GM21576 (cell line): ENCODE measurements around the gene LTBP1.

Experiments used
- ATAC-seq: cut with Tn5 transposase; IDR thresholded peaks from one replicate; pipeline ENCODE4 v1.9.1; 2021; ENCODE audit warnings: mild to moderate bottlenecking, moderate library complexity; ENCODE audit not compliant: unreplicated experiment

Gene LTBP1

GRCh38 chr2:33072614-33073013, 125.9 kb downstream of the LTBP1 start:
- no peak for ATAC-seq

- ATAC-seq = no peak
Observed at GRCh38 chr2:33073018-33073417, 126.3 kb downstream of the LTBP1 start.

GRCh38 chr2:33074197-33074596, 127.4 kb downstream of the LTBP1 start:
- ATAC-seq = no peak

GRCh38 chr2:33077311-33077710, 130.6 kb downstream of the LTBP1 start:
- ATAC-seq = no peak

- no peak for ATAC-seq
Observed at GRCh38 chr2:33077844-33078243, 131.1 kb downstream of the LTBP1 start.

DNA sequence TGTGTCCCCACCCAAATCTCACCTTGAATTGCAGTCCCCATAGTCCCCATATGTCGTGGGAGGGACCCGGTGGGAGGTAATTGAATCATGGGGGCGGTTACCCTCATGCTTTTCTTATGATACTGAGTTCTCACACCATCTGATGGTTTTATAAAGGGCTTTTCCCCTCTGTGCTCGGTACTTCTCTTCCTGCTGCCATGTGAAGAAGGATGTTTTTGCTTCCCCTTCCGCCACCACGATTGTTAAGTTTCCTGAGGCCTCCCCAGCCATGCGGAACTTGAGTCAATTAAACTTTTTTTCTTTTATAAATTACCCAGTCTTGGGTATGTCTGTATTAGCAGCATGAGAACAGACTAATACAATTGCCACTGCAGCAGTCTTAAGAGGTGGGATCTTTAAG, 134.9 kb downstream of the LTBP1 start:
- no peak for ATAC-seq

- ATAC-seq = no peak
Observed at GRCh38 chr2:33083699-33084387, 137.1 kb downstream of the LTBP1 start.

GRCh38 chr2:33084433-33084832, 137.7 kb downstream of the LTBP1 start:
- no peak for ATAC-seq

GRCh38 chr2:33085646-33086045, 138.9 kb downstream of the LTBP1 start:
- no peak for ATAC-seq

DNA sequence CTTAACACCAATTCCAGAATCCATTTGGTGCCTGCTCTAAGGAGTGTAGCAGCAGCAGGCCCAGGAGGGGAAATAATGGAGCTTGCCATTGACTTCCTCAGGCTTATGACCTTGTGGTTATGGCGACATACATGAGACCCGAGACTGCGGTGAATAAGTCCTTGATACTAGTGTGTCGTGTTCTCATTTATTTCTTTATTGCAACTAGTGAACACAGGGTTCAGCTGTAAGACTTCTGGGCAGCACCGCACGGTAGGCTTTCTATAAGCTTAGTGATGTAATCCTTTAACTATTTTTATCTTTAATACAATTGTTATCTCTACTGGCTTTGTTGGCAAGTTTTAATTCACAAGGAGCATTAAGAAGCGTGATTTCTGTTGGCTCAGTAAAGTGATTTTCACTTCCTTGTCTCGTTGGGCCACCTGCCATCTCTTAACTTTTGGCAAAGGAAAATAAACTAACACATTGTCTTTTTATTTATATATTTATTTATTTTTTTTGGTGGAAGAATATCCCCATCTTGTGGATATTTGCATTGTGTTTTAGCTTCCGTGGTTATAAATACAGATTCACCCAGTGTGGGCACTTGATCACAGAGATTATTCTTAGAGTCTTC, 139.8 kb downstream of the LTBP1 start:
- no peak for ATAC-seq

GRCh38 chr2:33090553-33091134, 143.9 kb downstream of the LTBP1 start:
- ATAC-seq = no peak

GRCh38 chr2:33091541-33092123, 144.9 kb downstream of the LTBP1 start:
- no peak for ATAC-seq

DNA sequence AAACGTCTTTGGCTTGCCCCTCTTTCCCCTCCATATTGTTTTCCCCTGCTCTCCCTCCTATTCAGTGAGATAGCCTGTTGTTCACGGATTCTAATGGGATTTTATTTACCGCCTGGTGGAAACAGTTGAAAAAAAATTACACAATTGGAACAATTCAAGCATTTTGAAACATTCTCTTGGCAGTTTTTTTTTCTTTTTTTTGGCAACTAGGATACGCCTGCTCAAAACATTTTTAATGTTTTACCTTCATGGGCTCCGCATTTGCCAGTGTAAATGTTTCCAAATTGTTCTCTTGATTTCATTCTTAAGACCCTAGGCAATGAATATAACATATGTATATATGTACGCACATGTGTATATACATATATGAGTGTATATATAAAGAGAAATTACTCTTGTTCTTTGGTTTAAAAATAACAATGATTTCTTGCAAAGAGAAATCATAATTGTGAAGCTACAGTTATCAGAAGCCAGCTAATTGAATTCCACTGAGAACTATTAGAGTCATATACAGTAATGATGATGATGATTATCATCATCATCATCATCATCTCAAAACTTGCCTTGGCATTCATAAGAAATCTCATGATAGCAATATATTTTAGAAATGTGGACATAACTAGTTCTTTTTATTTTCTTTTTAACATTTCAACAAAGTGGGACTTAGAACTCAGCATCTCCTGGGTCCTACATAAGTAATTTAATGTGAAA, 146.7 kb downstream of the LTBP1 start:
- no peak for ATAC-seq

GRCh38 chr2:33094303-33094702, 147.6 kb downstream of the LTBP1 start:
- ATAC-seq = no peak

- ATAC-seq = no peak
Observed at GRCh38 chr2:33099989-33100388, 153.2 kb downstream of the LTBP1 start.

DNA sequence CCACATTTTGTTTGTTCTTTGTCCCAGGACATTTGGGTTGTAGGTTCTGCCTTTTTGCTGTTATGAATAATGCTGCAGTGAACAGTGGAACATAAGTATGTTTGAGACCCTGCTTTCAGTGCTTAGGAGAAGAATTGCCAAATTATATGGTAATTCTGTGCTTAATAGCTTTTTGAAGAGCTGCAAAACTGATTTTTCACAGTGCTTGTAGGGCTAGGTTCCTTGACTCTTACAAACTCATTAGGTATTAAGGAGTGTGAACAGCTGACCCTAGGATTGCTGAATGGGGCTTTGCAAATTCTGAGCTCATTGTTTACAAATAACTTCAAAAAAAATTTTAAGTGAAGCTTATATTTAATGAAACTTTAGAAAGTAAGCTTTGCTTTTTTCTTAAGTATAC, 154.2 kb downstream of the LTBP1 start:
- no peak for ATAC-seq

DNA sequence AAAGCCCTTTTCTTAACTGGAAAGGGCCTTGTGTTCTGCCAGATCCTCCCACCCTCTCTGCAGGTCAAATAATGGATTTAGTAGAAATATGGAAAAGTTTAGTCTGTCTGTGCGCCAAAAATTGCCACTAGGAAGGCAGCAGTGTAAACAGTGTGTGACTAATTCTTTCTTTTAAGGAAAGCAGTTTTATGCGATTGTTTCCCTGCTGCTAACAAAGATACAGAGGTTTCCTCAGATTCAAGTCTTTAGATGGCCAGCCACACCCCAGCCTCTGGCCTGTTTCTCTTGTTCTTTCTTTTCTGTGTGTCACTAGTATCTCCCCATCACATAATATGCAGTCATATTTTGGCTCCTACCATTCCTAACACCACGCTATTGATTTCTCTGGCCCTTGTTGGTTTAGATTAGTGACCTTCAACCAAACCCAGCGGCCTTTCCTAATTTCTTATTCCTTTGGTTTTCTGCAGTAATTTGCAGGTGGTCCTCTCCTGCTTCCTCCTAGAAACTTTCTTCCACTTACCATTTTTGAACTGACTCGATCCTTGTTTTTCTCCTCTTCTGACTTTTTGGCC, 157.4 kb downstream of the LTBP1 start:
- ATAC-seq = no peak

GRCh38 chr2:33104726-33105125, 158.0 kb downstream of the LTBP1 start:
- ATAC-seq = no peak

GRCh38 chr2:33106115-33106514, 159.4 kb downstream of the LTBP1 start:
- ATAC-seq = no peak

GRCh38 chr2:33107690-33108482, 161.1 kb downstream of the LTBP1 start:
- ATAC-seq = no peak
